ENCODE measurements around the gene ARSB.
"Not testable (repeated sequence)": the region's sequence is repeated elsewhere in the genome, so short reads cannot be mapped to it uniquely, and the experiment has no call there.

Gene ARSB

DNA sequence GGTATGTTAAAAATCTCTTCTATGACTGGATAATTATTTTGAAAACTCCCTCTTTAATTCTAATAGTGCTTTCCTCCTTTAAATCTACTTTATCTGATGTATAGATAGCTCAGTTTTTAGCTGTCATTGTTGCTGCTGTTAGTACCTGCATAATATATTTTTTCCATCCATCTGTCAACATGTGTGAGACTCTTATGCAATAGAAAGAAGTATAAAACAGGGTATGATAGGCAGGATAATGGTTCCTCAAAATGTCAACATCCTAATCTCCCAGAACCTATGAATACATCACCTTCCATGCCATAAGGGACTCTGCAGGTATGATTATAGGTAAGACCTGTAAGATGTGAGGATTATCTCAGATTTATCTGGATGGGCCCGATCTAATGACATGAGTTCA lies 199.7 kb downstream of the ARSB start:
- no peak for DNase-seq (ENCODE audit: low read depth in 4 of 4, low spot score in 1 of 4)

DNA sequence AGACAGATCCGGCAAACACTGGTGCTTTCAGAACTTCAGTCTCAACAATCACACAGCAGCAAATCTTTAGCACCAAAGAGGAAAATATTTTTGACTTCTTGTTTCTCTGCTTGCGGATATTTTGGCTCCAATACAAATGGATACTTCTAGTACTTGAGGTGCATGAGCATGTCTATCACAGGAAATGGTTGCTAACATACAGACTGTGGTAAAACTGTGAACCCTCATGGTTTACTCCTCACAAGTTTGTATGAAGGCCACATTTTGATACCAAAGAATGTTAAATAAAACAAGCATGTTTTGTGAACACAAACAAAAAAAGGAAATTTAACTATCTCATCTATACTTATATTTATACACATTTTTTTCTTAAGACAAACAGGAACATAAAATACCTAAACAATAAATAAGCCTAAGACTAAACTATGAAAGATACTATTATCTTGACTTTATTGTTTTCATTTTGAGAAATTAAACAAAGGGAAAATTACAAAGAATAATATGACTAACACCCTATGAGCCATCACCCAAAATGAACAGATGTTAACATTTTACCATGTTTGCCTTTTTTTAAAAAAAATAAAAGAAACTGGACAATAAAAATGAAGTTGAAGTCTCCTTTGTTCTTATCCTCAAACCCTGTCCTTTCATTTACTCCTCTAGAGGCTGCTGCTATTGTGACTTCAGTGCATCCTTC lies 201.5 kb downstream of the ARSB start:
- no peak for DNase-seq (ENCODE audit: low read depth in 4 of 4, low spot score in 1 of 4)

GRCh38 chr5:78782728-78783127 lies 202.4 kb downstream of the ARSB start:
- no peak for DNase-seq (ENCODE audit: low read depth in 4 of 4, low spot score in 1 of 4)

- DNase-seq (ENCODE audit: low read depth in 4 of 4, low spot score in 1 of 4) = no peak
These were observed 203.4 kb downstream of the ARSB start for GRCh38 chr5:78781611-78782286.

DNA sequence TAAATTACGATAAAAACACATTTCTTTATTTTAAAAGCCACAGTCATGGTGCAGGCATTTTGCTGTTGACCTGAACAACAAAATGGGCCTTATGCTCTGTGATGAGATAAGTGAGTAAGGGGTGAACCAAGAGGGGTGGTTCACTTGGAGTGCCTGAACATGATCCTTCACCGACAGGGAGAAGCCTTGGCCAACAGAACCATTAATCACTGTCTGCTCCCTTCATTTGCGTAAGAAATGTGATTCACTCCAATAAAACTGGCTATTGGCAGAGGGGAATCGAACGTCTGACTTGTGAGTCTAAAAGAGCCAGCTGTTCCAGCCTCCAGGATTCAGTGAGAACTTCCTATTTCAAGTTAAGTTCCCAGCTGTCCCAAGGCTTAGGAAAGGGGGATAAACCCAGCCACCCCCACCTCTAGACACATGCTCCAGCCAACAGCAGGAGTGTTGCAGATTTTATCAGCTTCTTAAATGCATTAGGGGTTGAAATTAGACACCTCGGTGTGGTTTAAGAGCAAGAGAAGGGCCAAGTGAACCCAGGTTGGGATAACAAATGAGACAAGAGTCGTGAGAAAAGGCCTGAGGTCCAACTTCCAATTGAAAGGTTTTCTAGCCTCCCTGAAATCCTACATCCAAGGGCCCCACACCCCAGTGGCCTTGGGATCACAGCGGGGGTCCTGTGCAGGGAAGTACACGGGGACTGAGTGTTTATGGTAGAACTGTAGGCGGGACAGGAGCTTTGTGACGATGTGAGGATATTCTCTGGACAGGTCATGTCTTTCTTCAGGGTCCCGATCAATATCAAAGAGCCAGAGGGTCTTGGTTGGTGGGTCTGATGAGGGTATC lies 205.1 kb downstream of the ARSB start:
- DNase-seq (ENCODE audit: low read depth in 4 of 4, low spot score in 1 of 4) = no peak

DNA sequence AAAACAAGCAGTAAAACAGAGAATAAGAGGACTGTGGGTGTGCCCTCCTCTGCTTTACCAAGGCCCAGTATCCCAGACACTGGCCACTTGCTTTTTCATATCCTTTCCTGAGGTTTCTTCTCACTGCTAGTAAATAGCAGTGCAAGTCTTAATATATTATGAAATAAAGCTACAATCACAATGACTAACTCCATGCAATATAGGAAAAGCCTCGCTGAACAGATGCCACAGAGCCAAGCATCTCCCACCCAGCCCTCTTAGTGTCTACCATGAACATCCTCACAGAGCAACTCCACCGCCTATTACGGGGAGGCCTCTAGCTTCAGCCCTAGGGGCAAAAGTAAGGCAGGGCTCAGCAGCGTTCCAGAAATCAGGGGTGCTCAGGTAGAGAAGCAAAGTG lies 205.8 kb downstream of the ARSB start:
- no peak for DNase-seq (ENCODE audit: low read depth in 4 of 4, low spot score in 1 of 4)

DNA sequence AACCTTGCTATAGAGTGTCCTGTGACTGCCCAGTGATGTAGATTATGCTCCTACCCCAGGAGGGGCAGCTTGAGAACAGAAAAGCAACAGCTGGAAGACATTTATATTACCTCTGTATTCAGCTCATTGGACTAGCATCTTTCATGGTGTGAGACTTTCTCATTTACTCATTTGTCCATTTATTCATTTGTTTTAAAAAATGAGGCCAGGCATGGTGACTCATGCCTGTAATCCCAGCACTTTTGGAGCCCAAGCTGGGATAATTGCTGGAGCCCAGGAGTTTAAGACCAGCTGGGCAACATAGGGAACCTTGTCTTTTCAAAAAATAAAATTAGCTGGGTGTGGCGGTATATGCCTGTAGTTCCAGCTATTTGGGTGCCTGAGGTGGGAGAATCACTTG lies 206.6 kb downstream of the ARSB start:
- DNase-seq (ENCODE audit: low read depth in 4 of 4, low spot score in 1 of 4) = no peak

DNA sequence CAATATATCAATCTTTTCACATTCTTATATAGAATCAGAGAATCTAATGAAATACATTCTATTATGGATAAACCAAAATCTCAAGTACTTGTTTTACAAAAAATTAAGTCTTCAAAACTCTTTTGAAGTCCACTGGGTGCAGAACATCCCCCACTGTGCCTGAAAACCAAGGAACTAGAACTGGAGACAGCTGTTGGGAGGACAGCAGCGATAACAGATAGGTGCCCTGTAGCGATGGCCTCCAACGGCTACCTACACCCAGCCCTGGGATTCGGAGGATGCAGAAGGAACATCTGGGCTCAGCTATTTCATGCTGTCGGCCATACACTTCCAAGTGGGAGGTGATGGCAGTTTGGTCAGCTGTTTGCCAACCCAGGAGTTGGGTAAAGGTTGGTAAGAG lies 207.2 kb downstream of the ARSB start:
- DNase-seq (ENCODE audit: low read depth in 4 of 4, low spot score in 1 of 4) = no peak

GRCh38 chr5:78776637-78777036 lies 208.5 kb downstream of the ARSB start:
- DNase-seq (ENCODE audit: low read depth in 4 of 4, low spot score in 1 of 4) = no peak

DNA sequence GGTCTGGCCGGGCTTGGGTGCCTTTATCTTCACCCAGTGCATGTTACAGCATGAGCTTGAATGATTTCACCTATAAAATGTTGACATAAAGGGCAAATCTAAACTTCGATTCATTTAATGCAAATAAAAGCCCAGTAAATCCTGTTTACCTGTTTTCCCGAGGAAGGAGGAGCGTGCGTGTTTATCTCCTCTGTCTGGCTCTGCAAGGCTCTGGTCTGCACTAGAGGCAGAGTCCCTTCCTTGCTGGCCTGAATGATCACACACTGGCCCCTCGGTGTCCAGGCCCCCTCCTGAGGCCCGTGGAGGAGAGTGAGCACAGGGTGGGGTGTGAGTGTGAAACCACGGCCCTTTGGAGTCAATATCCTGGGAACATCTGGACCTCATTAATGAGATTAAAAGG lies 211.5 kb downstream of the ARSB start:
- DNase-seq (ENCODE audit: low read depth in 4 of 4, low spot score in 1 of 4) = no peak

DNA sequence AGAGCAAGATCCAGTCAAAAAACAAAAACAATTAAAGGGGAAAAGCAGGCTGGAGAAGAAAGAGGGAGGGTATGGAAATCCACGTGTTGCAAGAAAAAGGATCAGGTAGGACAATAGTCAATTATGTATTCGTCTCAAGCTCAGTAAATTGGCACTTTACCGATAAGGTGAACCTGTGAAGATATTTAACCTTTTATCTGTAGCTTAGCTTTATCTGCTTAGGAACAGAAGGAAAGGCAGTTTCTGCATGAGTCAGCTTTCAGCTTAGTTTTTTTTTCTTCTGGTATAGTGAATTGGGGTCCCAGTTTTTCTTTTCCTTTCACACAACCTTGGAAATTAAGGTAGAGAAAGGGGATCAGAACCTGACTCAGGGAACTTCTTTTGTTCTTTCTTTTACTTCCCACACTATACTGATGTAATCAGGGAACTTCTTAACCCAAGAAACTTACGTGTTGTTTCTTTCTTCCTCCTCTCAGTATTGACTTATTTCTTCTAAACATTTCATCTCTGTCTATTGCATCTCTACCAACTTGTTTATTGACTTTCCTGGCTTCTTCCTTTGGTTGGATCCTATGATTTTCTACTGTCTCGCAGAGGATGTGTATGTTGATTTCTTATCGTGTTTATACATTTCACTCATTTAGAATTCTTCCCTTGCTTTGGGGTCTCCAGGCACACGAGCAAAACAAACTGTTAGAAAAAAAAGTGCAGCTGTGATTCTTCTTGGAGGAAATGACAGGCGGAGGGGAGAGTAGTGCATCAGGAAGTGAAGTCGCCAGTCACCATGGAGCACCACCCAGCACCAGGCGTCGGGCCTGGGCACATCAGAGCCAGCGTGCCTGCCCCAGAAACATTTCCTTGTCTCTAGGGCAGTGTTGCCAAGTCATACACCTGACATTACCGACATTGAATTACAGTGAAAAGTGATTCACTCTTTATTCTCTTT lies 213.6 kb downstream of the ARSB start:
- DNase-seq (ENCODE audit: low read depth in 4 of 4, low spot score in 1 of 4) = no peak

- no peak for DNase-seq (ENCODE audit: low read depth in 4 of 4, low spot score in 1 of 4)
These were observed 216.2 kb downstream of the ARSB start for GRCh38 chr5:78768781-78769380.

DNA sequence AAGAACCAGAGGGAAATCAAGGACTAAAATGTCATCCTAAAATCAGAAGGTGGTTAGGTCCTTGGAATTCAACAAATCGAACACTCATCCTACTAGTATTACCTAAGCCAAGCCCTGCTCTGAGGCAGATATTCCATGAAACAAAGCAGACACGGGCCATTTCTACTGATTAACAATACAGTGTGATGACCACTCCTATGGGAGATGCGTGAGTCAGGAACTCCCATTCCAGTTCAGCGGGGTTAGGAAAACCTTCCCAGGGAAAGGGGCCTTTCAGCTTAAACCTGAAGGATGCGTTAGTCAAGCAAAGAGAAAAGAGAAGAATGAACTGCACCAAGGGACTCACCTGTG lies 218.7 kb downstream of the ARSB start:
- DNase-seq (ENCODE audit: low read depth in 4 of 4, low spot score in 1 of 4) = no peak

DNA sequence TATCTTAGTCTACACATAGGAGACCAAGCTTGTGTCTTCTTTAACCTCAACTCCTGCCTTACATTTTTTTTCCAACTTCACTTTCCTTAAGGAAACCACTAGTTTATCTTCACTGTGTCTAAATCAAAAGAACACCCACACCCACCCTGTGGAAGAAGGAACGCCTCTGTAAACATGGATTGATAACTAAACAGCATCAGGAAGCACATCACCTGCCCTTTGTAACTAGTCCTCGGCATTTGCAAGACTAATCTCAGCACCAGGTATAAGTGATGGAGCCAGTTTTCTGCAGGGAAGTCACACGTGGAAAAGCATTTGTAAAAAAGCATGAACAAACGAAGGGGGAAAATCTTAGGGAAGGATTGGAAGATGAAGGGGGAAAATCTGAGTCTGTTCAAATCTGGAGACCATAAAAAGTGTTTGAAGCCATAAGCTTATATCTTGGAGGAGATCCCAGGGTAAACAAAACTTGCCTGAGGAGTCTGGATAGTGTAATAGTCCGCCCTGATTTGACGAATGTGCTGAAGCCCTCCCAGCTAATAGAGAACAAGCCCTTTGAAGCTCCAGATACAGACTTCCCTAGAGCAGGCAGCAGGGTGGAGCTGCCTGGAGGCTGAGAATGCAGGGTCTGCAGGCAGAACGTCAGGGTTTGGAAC lies 219.2 kb downstream of the ARSB start:
- DNase-seq (ENCODE audit: low read depth in 4 of 4, low spot score in 1 of 4) = no peak

DNA sequence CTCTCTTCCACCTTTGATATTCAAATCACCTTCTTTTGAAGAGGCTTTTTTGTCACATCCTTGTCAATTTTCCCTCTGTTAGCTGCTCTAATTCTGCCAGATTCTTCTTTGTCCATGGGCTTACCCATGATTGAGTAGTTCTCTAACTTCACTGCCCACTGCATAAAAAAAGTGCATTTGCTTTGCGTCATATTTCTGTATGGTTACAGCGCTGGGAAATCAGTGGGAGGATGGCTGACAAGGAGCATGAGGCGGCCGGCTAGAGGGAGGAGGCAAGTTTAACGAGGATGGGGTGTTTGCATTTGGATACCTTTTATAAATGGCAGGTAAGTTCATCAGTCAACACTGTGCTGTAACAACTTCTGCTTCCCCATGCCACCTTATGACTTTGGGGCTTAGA lies 220.0 kb downstream of the ARSB start:
- no peak for DNase-seq (ENCODE audit: low read depth in 4 of 4, low spot score in 1 of 4)

DNA sequence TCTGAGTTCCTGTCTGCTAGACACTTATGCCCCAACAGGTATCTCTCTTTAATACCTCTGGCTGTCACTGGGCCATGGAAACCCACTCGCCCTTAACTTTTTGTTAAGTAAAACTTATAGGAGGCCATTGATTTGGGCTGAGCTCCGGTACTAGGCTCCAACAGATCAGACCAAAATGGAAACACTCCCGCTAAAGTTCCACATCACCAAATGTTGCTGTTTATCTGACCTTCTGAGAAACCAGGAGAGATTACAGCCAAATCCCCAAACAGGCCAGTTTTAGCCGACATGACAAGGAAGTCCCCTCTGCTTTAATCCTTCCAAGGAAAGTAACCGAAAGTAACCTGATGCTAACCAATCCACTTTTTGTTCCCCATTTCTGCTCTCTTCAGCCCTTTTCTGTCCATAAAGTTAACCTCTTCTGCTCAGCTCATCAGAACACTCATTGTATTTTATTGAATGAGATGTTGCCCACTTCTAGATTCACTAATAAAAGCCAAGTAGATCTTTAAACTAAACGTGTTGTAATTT lies 221.4 kb downstream of the ARSB start:
- no peak for DNase-seq (ENCODE audit: low read depth in 4 of 4, low spot score in 1 of 4)

DNA sequence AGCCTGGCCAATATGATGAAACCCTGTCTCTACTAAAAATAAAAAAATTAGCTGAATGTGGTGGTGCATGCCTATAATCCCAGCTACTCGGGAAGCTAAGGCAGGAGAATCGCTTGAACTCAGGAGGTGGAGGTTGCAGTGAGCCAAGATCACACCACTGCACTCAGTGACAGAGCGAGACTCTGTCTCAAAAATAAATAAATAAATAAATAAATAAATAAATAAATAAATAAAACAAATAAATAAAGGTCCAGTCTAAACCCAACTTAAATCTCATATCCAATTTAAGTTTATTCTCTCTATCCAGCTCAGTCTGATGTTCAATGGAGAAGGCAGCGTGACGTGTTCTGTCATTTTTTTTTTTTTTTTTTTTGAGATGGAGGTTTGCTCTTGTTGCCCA lies 222.4 kb downstream of the ARSB start:
- not testable (repeated sequence) for DNase-seq (ENCODE audit: low read depth in 4 of 4, low spot score in 1 of 4)

DNA sequence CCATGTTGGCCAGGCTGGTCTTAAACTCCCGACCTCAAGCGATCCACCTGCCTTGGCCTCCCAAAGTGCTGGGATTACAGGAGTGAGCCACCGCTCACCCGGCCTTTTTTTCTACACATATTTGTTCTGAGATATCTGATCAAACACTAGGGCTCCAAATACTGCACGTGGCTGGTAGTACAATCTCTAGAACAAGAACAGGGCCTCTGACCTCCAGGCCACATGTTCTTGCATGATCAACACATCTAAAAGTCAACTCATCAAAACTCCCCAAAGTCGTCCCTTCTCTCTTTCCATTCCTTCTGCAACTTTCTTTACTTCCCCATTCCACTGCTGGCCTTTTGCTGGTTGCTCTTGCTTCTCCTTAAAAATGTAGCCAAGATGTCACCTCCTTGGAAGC lies 223.3 kb downstream of the ARSB start:
- no peak for DNase-seq (ENCODE audit: low read depth in 4 of 4, low spot score in 1 of 4)

DNA sequence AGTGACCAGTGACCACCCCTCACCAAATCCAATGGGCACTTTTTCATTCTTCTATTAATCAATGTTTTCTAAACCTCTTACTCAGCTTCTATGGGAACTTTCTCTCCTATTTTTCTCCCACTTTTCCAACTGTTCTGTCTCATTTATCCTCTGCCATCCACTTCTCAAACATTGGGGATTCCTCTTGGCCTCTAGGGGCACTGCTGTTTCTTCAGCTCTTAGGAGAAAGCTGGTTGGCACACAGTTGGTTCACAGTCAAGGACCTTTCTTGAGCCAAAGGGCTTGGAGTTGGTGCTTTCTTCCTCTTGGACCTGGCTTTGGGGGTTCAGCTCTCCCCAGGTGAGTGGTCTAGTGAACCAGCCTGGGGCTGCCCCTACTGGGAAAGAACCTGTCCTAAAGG lies 224.3 kb downstream of the ARSB start:
- DNase-seq (ENCODE audit: low read depth in 4 of 4, low spot score in 1 of 4) = no peak

DNA sequence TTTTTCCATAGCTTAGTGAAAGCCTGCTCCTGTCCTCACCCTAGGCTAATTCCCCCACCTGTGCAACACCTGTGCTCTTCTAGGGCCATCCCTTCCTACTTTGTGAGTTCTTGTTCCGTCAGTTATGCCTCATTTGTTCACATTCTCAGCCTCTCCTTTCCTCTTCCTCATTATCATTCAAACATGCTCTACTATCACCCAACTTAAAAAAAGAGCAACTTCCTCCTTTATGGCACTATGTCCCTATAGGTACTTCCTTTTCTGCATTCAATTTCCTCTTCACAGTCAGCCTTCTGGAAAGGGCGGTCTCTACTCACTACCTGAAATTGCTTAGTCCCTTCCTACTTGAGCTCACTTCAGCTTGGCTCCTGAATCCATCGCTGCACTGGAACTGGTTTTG lies 224.7 kb downstream of the ARSB start:
- no peak for DNase-seq (ENCODE audit: low read depth in 4 of 4, low spot score in 1 of 4)

Measured in stimulated activated CD4-positive, alpha-beta T cell treated with anti-CD3 and anti-CD28 coated beads, Interleukin-1b, Interleukin-23, amount 100 ng/mL, for 24 hours (primary cell).